ENCODE measurements around the gene FIGLA. TPM values are rescaled to one million over a fixed set of nuclear protein-coding genes. Genes with fewer than 3 reads are reported as not detected.

Gene FIGLA
- total RNA-seq, 1 experiment from 2014 or later = not detected

- no peak for TF ChIP-seq CTCF (conservative IDR thresholded peaks at IDR 0.05)
- no peaks in the 10 kb centered on the region for H3K27me3 Mint-ChIP-seq (ENCODE audit: low read depth)
- peaks cover 59% of the 10 kb centered on the region; the same call in 1 of the 2 replicates for H3K79me2 ChIP-seq (ENCODE audit: insufficient read depth, low read length)
- peaks cover 0 to 3% of the 10 kb centered on the region in 2 experiments; a peak in 1 of 5 replicates for H3K9me3 Mint-ChIP-seq
- H2BK120ac ChIP-seq (ENCODE audit: low read depth, low read length, poor library complexity, severe bottlenecking) = no peak overlapping the region
- DNase-seq = no peak
- H3K4ac ChIP-seq (ENCODE audit: low read depth, low read length) = no peak overlapping the region
- H3K79me1 ChIP-seq (ENCODE audit: insufficient read depth, low read depth, low read length, poor library complexity, severe bottlenecking) = peaks cover 8% of the 10 kb centered on the region
- H3K56ac ChIP-seq (ENCODE audit: insufficient read length, low read depth, low read length) = no peak overlapping the region
- no peak overlapping the region for H2AK5ac ChIP-seq (ENCODE audit: insufficient read length, low read length)
- H3T11ph ChIP-seq (ENCODE audit: low read length) = no peak overlapping the region
- H3K27ac Mint-ChIP-seq = peak overlapping the region in 2 of 3 experiments; percentile 50 to 77; a peak in 3 of 7 replicates
- H3K4me1 Mint-ChIP-seq = peaks cover 44 to 52% of the 10 kb centered on the region in 2 experiments
- H3K27ac ChIP-seq (ENCODE audit: insufficient read length, low read depth, low read length) = no peak overlapping the region
- H3K36me3 Mint-ChIP-seq (ENCODE audit: insufficient read depth in 1 of 3, low read depth in 3 of 3) = peaks cover 8 to 14% (median 10%) of the 10 kb centered on the region in 3 experiments; a peak in 6 of 7 replicates
- no peaks in the 10 kb centered on the region for H3K23me2 ChIP-seq (ENCODE audit: insufficient read length, low read depth, low read length, poor library complexity, severe bottlenecking)
- no peak overlapping the region for H2BK12ac ChIP-seq (ENCODE audit: insufficient read length, low read depth, low read length)
- H4K20me1 ChIP-seq (ENCODE audit: control insufficient read depth, insufficient read depth, insufficient read length) = peaks cover 3% of the 10 kb centered on the region
- H3K9ac ChIP-seq (ENCODE audit: extremely low read depth, insufficient read length, low read length) = no peak overlapping the region
- no peak overlapping the region for H3K18ac ChIP-seq (ENCODE audit: insufficient read length, low read depth, low read length)
- no peak overlapping the region for H2AFZ ChIP-seq (ENCODE audit: low read length)
- no peak overlapping the region for H4K91ac ChIP-seq (ENCODE audit: insufficient read length, low read depth, low read length)
- no peak overlapping the region for H3K14ac ChIP-seq (ENCODE audit: insufficient read depth, low read length)
- peaks cover 17% of the 10 kb centered on the region for H3K4me1 ChIP-seq (ENCODE audit: insufficient read depth, low read length)
- H4K8ac ChIP-seq (replicated peaks; ENCODE audit: insufficient read length, low read depth, low read length) = no peak overlapping the region
- H3K4me3 Mint-ChIP-seq = 0 out of 5 replicates have a peak overlapping the region, but pooled peaks of 1 of the 2 experiments have one; percentile 6
- H3K27me3 ChIP-seq (ENCODE audit: insufficient read depth, low read length) = no peaks in the 10 kb centered on the region
- H2BK20ac ChIP-seq (ENCODE audit: low read depth, low read length, poor library complexity, severe bottlenecking) = no peak overlapping the region
- H4K5ac ChIP-seq (ENCODE audit: insufficient read length, low read depth, low read length) = no peak overlapping the region
- WGBS (ENCODE audit: extremely low coverage, insufficient read length, low lambda C conversion rate) = no CpG with 5 or more reads among the region's 3 CpGs
- H3K23ac ChIP-seq (ENCODE audit: insufficient read length, low read depth, low read length) = no peak overlapping the region
- no peak overlapping the region for H3K4me2 ChIP-seq (ENCODE audit: insufficient read depth, insufficient read length, low read length)
- H3K9me3 ChIP-seq (ENCODE audit: control insufficient read depth, low read depth, low read length) = no peaks in the 10 kb centered on the region
- no peak overlapping the region for H2BK5ac ChIP-seq (ENCODE audit: insufficient read length, low read length)
- no peak overlapping the region for H2BK15ac ChIP-seq (ENCODE audit: low read depth, low read length)
These were observed 45.1 kb downstream of the FIGLA start for GRCh38 chr2:70745276-70745825.

Data from H9 (cell line).